ENCODE data around the gene ZNF566.

DNA sequence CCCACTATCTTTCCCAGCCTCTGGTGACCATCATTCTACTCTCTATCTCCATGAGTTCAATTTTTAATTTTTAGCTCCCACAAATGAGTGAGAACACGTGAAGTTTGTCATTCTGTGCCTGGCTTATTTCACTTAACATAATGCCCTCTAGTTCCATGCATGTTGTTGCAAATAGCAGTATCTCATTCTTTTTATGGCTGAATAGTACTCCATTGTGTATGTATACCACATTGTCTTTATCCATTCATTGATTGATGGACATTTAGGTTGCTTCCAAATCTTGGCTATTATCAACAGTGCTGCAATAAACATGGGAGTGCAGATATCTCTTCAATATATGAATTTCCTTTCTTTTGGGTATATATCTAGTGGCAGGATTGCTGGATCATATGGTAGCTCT lies 48.0 kb downstream of the ZNF566 start:
- no peak for TF ChIP-seq POLR2A (IDR thresholded peaks at IDR 0.05)
- TF ChIP-seq, protein P1, sequence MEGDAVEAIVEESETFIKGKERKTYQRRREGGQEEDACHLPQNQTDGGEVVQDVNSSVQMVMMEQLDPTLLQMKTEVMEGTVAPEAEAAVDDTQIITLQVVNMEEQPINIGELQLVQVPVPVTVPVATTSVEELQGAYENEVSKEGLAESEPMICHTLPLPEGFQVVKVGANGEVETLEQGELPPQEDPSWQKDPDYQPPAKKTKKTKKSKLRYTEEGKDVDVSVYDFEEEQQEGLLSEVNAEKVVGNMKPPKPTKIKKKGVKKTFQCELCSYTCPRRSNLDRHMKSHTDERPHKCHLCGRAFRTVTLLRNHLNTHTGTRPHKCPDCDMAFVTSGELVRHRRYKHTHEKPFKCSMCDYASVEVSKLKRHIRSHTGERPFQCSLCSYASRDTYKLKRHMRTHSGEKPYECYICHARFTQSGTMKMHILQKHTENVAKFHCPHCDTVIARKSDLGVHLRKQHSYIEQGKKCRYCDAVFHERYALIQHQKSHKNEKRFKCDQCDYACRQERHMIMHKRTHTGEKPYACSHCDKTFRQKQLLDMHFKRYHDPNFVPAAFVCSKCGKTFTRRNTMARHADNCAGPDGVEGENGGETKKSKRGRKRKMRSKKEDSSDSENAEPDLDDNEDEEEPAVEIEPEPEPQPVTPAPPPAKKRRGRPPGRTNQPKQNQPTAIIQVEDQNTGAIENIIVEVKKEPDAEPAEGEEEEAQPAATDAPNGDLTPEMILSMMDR (IDR thresholded peaks at IDR 0.05): no peak

All from testis (tissue), 2 donors.